Right lobe of liver (tissue), 6 donors: Measurements from ENCODE around the gene GLIS1. TPM values are rescaled to one million over a fixed set of nuclear protein-coding genes. Genes with fewer than 3 reads are reported as not detected.

ENCODE experiments used
- ATAC-seq, 4 donors: fragments of 200-7000 bp; cut with Tn5 transposase; one replicate each; pipeline ENCODE4 v1.9.1; 2020; ENCODE audit warnings: mild to moderate bottlenecking in 4 of 4, moderate library complexity in 4 of 4
- DNase-seq, 3 donors: peaks; one replicate each; pipeline ENCODE4 v3.0.0-alpha.2; 2020
- H3K27ac ChIP-seq, 3 donors: fragments of 200-600 bp; one replicate each; pipeline ENCODE4 v1.8.0; 2022
- H3K27me3 ChIP-seq, 2 donors: fragments of 200-600 bp; one replicate each; pipeline ENCODE4 v1.8.0; 2022
- H3K36me3 ChIP-seq, 4 donors: fragments of 200-600 bp; sonication (generic) in 1 of 4; one replicate each; pipeline versions ENCODE4 v1.5.1 to v1.8.0; 2017 to 2022; ENCODE audit warnings: control low read depth in 1 of 4
- H3K4me1 ChIP-seq, 4 donors: fragments of 200-600 bp; sonication (generic) in 1 of 4; one replicate each; pipeline versions ENCODE4 v1.5.1 to v1.8.0; 2017 to 2022; ENCODE audit warnings: control low read depth in 1 of 4
- H3K4me3 ChIP-seq, 3 donors: fragments of 200-600 bp; one replicate each; pipeline ENCODE4 v1.8.0; 2022
- H3K9me3 ChIP-seq, 4 donors: fragments of 200-600 bp; sonication (generic) in 1 of 4; one replicate each; pipeline versions ENCODE4 v1.5.1 to v1.8.0; 2017 to 2022; ENCODE audit warnings: control low read depth in 1 of 4
- POLR2A ChIP-seq: fragments of 450-650 bp; IDR thresholded peaks from one replicate; pipeline ENCODE4 v1.6.1; 2017; ENCODE audit warnings: antibody characterized with exemption, mild to moderate bottlenecking
- WGBS: methylation state at CpG from one replicate; pipeline ENCODE4 v1.1.6; 2018; ENCODE audit warnings: low coverage, low lambda C conversion rate; ENCODE audit not compliant: insufficient coverage; ENCODE audit errors: missing lambda C conversion rate; 5-methylcytosine and 5-hydroxymethylcytosine counted together
- intact Hi-C, 2 donors: fragments of 100-400 bp; cut with DNase I; formaldehyde crosslinking; loops; one replicate each; pipeline versions ENCODE4 v1.11.2 to v1.14.1; 2022
- total RNA-seq, 6 experiments: library from RNA; depleted of rRNA in 2 of 6; stranded (reverse); fragments of >200 nt in 2 of 6; fragmentation: NEBNext Ultra II Directional in 3 of 6; extraction: Animal tissue kit (Norgen Biotek cat#: 25700) in 3 of 6; gene quantifications; one replicate each; pipeline versions ENCODE4 v1.1.0 to v1.2.4, GENCODE V29; 2016 to 2023
- TF ChIP-seq, protein P1 (sequence below), 4 donors: fragments of 200-600 bp in 3 of 4; fragments of 450-650 bp in 1 of 4; IDR thresholded peaks; one replicate each; pipeline versions ENCODE4 v1.5.1 to v1.8.0; 2016 to 2022; ENCODE audit warnings: antibody characterized with exemption in 4 of 4, mild to moderate bottlenecking in 2 of 4
- donor health status: DM: no; HTN: yes; CAD: no.
- donor health status: DM: no; HTN: no; CAD: no.
- donor health status: DM: no; HTN: no; CAD: no.
- donor health status: DM: no; HTN: yes; CAD: no.
- donor health status: DM: no; HTN: yes; CAD: no.

The GLIS1 gene
- total RNA-seq, 6 experiments from 2014 or later: not detected

DNA sequence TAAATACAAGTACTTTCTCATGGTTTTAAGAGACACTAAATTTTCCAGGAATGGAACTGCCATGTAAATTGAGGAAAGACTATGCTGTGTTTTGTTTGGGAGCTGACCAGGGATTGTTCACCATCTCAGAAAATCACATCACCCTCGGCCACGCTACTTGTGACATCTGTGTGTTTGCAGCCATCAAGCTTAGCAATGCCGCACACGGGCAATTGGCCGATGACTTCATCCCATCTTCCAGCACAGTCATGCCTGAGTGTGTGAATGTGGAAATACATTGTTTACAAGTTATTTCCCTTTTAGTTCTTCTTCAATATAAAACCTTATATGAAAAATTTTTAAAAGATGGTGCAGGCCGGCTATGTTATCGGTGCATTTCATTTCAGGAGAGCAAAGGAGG lies 121.6 kb downstream of the GLIS1 start:
- Histone ChIP-seq H3K4me1 (no peaks in the 10 kb centered on the region), H3K36me3 (no peaks in the 10 kb centered on the region), H3K27me3 (no peaks in the 10 kb centered on the region), H3K9me3 (no peaks in the 10 kb centered on the region), H3K27ac (no peak overlapping the region), H3K4me3 (no peak overlapping the region)
- no peak for ATAC-seq
- intact Hi-C loops: no loop called here
- TF ChIP-seq, protein P1, sequence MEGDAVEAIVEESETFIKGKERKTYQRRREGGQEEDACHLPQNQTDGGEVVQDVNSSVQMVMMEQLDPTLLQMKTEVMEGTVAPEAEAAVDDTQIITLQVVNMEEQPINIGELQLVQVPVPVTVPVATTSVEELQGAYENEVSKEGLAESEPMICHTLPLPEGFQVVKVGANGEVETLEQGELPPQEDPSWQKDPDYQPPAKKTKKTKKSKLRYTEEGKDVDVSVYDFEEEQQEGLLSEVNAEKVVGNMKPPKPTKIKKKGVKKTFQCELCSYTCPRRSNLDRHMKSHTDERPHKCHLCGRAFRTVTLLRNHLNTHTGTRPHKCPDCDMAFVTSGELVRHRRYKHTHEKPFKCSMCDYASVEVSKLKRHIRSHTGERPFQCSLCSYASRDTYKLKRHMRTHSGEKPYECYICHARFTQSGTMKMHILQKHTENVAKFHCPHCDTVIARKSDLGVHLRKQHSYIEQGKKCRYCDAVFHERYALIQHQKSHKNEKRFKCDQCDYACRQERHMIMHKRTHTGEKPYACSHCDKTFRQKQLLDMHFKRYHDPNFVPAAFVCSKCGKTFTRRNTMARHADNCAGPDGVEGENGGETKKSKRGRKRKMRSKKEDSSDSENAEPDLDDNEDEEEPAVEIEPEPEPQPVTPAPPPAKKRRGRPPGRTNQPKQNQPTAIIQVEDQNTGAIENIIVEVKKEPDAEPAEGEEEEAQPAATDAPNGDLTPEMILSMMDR (IDR thresholded peaks at IDR 0.05): no peak
- no peak for TF ChIP-seq POLR2A
- 80% methylated on average over 7 of the region's 7 CpGs for WGBS
- peak in 2 of 3 donors; percentile 7 to 17 for DNase-seq

DNA sequence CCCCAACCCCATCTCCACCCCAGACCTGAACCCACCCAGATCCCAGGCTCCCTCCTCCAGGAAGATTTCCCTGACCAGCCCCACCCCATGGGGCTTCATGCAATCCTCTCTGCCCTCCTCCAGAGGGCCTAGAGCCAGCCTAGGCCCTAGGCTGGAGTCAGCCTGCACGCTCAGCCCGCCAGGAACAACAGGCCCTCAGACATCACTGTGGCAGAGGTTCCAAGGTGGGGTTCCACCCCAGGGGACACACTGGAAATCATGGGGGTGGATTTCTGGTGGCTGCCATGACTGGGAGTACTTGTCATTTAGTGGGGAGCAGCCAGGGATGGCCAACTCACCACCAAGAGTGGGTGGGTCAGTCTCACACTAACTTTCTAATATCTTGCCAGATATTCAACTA lies 122.0 kb downstream of the GLIS1 start:
- TF ChIP-seq, protein P1 (IDR thresholded peaks at IDR 0.05): no peak
- no peak for TF ChIP-seq POLR2A
- intact Hi-C loops: no loop called here
- DNase-seq (peak in 2 of 3 donors; percentile 30 to 36), ATAC-seq (no peak)
- no peaks in the 10 kb centered on the region for H3K27me3 ChIP-seq
- no CpG with 5 or more reads among the region's 2 CpGs for WGBS
- no peaks in the 10 kb centered on the region for H3K4me1 ChIP-seq
- H3K36me3 ChIP-seq: no peaks in the 10 kb centered on the region
- H3K4me3 ChIP-seq: no peak overlapping the region
- H3K27ac ChIP-seq: no peak overlapping the region
- no peaks in the 10 kb centered on the region for H3K9me3 ChIP-seq

DNA sequence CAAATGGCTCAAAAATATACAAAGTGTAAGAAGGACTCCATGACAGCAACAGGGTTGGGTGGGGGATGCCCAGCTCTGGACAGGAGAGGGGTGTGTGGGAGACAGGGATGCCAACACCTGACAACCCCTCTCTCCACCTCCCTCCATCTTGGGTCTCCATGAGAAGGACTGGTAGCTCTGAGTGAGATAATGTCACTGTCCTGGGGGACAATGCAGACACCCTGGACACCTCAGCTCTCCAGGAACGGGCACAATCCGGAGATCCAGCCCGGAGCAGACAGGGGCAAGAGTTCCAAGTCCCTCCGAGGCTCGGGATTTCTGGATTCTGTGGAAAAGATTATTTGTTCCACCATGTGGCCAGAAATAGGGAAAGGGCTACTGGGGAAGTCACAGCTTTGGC lies 122.5 kb downstream of the GLIS1 start:
- intact Hi-C loops: no loop called here
- Histone ChIP-seq H3K4me1 (no peaks in the 10 kb centered on the region), H3K36me3 (no peaks in the 10 kb centered on the region), H3K4me3 (no peak overlapping the region), H3K9me3 (no peaks in the 10 kb centered on the region), H3K27me3 (no peaks in the 10 kb centered on the region), H3K27ac (no peak overlapping the region)
- peak in 2 of 3 donors; percentile 3 to 18 for DNase-seq
- no peak for ATAC-seq
- TF ChIP-seq, protein P1 (IDR thresholded peaks at IDR 0.05): no peak
- TF ChIP-seq POLR2A: no peak
- no CpG with 5 or more reads among the region's 5 CpGs for WGBS

DNA sequence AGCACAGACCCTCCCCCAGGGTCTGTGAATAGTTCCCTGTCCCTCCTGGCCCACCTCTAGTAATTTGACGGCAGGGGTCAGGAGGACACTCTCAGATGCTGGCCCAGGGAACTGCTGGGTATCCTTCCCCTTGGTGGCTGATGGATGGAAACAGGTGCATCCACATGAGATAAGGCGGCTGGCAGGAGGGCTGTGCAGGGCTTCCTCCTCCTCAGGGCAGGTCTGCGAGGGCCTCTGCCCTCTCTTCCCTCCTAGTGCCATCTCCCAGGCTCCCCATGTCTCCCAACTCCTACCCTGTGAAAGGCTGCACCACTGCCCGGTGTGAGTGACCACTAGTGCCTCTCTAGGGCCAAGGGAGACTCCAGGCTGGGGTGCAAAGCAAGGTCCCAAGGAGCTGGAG lies 123.9 kb downstream of the GLIS1 start:
- Histone ChIP-seq H3K4me1 (no peaks in the 10 kb centered on the region), H3K27me3 (no peaks in the 10 kb centered on the region), H3K4me3 (no peak overlapping the region), H3K27ac (no peak overlapping the region), H3K36me3 (no peaks in the 10 kb centered on the region), H3K9me3 (no peaks in the 10 kb centered on the region)
- 50% methylated on average over 1 of the region's 4 CpGs for WGBS
- TF ChIP-seq, protein P1 (IDR thresholded peaks at IDR 0.05): no peak
- no peak for TF ChIP-seq POLR2A
- peak in 2 of 3 donors; percentile 25 to 26 for DNase-seq
- intact Hi-C loops: no loop called here
- no peak for ATAC-seq
